ENCODE data around the gene COLGALT1. TPM values are rescaled to one million over a fixed set of nuclear protein-coding genes. Genes with fewer than 3 reads are reported as not detected.

Gene COLGALT1
- total and polyA plus RNA-seq, 2 of the 8 experiments (the other 6 are each of a cell fraction or from before 2014, with no cell fraction given) = 44.7 to 58.1 TPM

DNA sequence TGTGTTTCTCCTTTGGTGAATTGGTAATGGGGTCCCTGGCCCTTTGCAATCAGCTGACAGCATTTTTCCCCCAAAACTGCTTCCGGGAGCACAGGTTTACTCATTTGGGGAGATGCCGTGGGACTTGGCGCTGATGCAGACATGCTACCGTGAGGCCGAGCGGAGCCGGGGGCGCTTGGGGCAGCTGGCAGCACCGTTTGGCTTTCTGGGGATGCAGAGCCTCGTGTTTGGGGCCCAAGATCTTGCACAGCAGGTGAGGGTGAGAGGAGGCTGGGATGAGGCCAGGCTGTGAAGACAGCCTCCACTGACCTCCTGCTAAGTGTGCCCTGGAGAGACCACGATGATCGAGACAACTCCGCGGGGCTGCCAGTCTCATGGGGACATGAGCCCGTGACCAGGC, 13.4 kb upstream of the COLGALT1 start:
- Histone ChIP-seq H3K4me2 (ENCODE audit: insufficient read depth in 1 of 2, low read depth in 2 of 2, low read length in 2 of 2) (no peak overlapping the region), H3K79me1 (ENCODE audit: low read depth, low read length) (no peaks in the 10 kb centered on the region), H2BK12ac (ENCODE audit: low read depth, low read length) (no peak overlapping the region), H2BK15ac (ENCODE audit: low read length) (no peak overlapping the region), H3K36me3 (ENCODE audit: control insufficient read depth in 2 of 4, insufficient read depth in 4 of 4, low read length in 3 of 4) (no peaks in the 10 kb centered on the region), H3K27ac (ENCODE audit: low read depth, low read length) (no peak overlapping the region), H3K23ac (ENCODE audit: insufficient read length) (no peak overlapping the region), H3K9ac (replicated peaks in 1 of 4; ENCODE audit: extremely low read depth in 1 of 4, low read depth in 3 of 4, low read length in 3 of 4) (no peak overlapping the region), H3K79me2 (ENCODE audit: control insufficient read depth in 1 of 2, insufficient read depth in 2 of 2, low read length in 2 of 2) (no peaks in the 10 kb centered on the region), H4K8ac (ENCODE audit: extremely low read depth, insufficient read depth, low read length) (no peak overlapping the region), H3K4me1 (replicated peaks in 1 of 4; ENCODE audit: control insufficient read depth in 3 of 4, insufficient read depth in 4 of 4, low read length in 3 of 4) (no peaks in the 10 kb centered on the region; a peak in 2 of 7 replicates), H3K18ac (ENCODE audit: extremely low read depth, low read length) (no peak overlapping the region), H2BK5ac (ENCODE audit: low read depth, low read length) (no peak overlapping the region), H2BK120ac (replicated peaks; ENCODE audit: low read depth, low read length) (no peak overlapping the region), H3K4ac (replicated peaks; ENCODE audit: insufficient read length, low read depth, low read length) (no peak overlapping the region), H2AFZ (ENCODE audit: low read length) (no peak overlapping the region), H3K9me3 (ENCODE audit: insufficient read depth in 2 of 2, low read depth in 1 of 2, low read length in 1 of 2) (no peaks in the 10 kb centered on the region; a peak in 1 of 4 replicates), H2AK5ac (ENCODE audit: low read depth, low read length) (no peak overlapping the region), H4K5ac (ENCODE audit: insufficient read length, low read depth, low read length) (no peak overlapping the region), H4K20me1 (replicated peaks in 1 of 2; ENCODE audit: control insufficient read depth in 1 of 2, insufficient read depth in 2 of 2, low read length in 2 of 2) (peaks cover 0 to 3% of the 10 kb centered on the region in 2 experiments), H3K4me3 (ENCODE audit: extremely low read depth in 1 of 4, insufficient read depth in 2 of 4, low read depth in 3 of 4, low read length in 4 of 4) (no peak overlapping the region), H3K56ac (replicated peaks; ENCODE audit: insufficient read length, low read depth, low read length) (no peak overlapping the region), H3K27me3 (replicated peaks in 1 of 4; ENCODE audit: control insufficient read depth in 3 of 4, extremely low read depth in 1 of 4, insufficient read depth in 3 of 4, low read length in 3 of 4) (peaks cover 0 to 6% (median 3%) of the 10 kb centered on the region in 4 experiments; a peak in 3 of 7 replicates), H4K91ac (replicated peaks; ENCODE audit: insufficient read length, low read length) (no peak overlapping the region), H2BK20ac (ENCODE audit: low read length) (no peak overlapping the region), H3K14ac (ENCODE audit: insufficient read length) (no peak overlapping the region), H3K23me2 (ENCODE audit: low read depth, low read length) (peaks cover 7% of the 10 kb centered on the region; the same call in 1 of the 2 replicates)
- FAIRE-seq (no peak), DNase-seq (ENCODE audit: low read depth in 1 of 2, low spot score in 2 of 2) (no peak)
- WGBS, 2 experiments (ENCODE audit: extremely low coverage in 1 of 2, insufficient coverage in 1 of 2, insufficient read length in 1 of 2, insufficient replicate concordance in 2 of 2, low coverage in 1 of 2, low lambda C conversion rate in 2 of 2, missing lambda C conversion rate in 1 of 2) = 89% methylated on average over 15 of the region's 15 CpGs; no CpG with 5 or more reads in 1 of the 2 experiments
- POLR2A ChIA-PET (ENCODE audit: partially characterized antibody) = no interaction called here
- CTCF ChIA-PET (ENCODE audit: partially characterized antibody) = interaction anchor here (1.2 kb wide), 1 partner anchor 11 kb away, joined by 3 read pairs; no protein-coding TSS in a partner anchor
- TF ChIP-seq ZNF274 (IDR thresholded peaks at IDR 0.05; ENCODE audit: borderline replicate concordance, extremely low read depth, low read length) = no peak
- no peak for TF ChIP-seq KDM4A (IDR thresholded peaks at IDR 0.05; ENCODE audit: low read depth, low read length, severe bottlenecking)
- TF ChIP-seq RFX5 (IDR thresholded peaks at IDR 0.05; ENCODE audit: borderline replicate concordance, low read depth, low read length) = no peak
- no peak for TF ChIP-seq NANOG (IDR thresholded peaks at IDR 0.05; ENCODE audit: insufficient read depth, low read depth, low read length, poor library complexity, severe bottlenecking)
- TF ChIP-seq SIRT6 (IDR thresholded peaks at IDR 0.05; ENCODE audit: low read length) = no peak
- no peak for TF ChIP-seq TBP (IDR thresholded peaks at IDR 0.05; ENCODE audit: low read depth, low read length)
- no peak for TF ChIP-seq MAFK (IDR thresholded peaks at IDR 0.05; ENCODE audit: low read depth, low read length)
- no peak for TF ChIP-seq CEBPB (IDR thresholded peaks at IDR 0.05; ENCODE audit: low read depth, low read length)
- TF ChIP-seq, protein P1, sequence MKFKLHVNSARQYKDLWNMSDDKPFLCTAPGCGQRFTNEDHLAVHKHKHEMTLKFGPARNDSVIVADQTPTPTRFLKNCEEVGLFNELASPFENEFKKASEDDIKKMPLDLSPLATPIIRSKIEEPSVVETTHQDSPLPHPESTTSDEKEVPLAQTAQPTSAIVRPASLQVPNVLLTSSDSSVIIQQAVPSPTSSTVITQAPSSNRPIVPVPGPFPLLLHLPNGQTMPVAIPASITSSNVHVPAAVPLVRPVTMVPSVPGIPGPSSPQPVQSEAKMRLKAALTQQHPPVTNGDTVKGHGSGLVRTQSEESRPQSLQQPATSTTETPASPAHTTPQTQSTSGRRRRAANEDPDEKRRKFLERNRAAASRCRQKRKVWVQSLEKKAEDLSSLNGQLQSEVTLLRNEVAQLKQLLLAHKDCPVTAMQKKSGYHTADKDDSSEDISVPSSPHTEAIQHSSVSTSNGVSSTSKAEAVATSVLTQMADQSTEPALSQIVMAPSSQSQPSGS (IDR thresholded peaks at IDR 0.05; ENCODE audit: low read length) = no peak
- TF ChIP-seq, protein P2, sequence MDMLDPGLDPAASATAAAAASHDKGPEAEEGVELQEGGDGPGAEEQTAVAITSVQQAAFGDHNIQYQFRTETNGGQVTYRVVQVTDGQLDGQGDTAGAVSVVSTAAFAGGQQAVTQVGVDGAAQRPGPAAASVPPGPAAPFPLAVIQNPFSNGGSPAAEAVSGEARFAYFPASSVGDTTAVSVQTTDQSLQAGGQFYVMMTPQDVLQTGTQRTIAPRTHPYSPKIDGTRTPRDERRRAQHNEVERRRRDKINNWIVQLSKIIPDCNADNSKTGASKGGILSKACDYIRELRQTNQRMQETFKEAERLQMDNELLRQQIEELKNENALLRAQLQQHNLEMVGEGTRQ (IDR thresholded peaks at IDR 0.05; ENCODE audit: low read length) = no peak
- no peak for TF ChIP-seq PHF8 (conservative IDR thresholded peaks at IDR 0.05; ENCODE audit: low read depth, low read length)
